ENCODE results near the gene UPK3BL2.
"Not testable (repeated sequence)": the region's sequence is repeated elsewhere in the genome, so short reads cannot be mapped to it uniquely, and the experiment has no call there.

Gene UPK3BL2

GRCh38 chr7:102493220-102493935 is 50.1 kb downstream of the UPK3BL2 start:
- DNase-seq: not testable (repeated sequence)

DNA sequence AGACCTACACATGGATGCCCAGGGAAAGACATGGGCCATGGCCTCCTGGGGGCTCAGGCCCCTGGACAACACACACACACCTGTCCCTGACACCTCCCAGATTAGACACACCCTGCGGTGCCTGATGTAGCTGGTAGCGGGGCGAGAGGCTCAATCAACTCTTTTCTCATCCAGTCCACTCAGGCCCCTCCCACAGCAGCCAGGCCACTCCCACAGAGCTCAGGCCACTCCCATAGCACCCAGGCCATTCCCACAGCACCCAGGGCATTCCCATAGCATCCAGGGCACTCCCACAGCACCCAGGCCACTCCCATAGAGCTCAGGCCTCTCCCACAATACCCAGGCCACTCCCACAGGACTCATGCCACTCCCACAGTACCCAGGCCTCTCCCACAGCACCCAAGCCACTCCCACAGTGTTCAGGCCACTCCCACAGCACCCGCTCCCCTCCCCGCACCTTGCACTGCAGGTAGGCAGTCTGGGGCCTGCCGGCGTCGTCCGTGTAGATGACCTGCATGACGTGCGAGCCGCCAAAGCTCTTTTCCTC is 52.9 kb downstream of the UPK3BL2 start:
- not testable (repeated sequence) for DNase-seq

Data from NCI-H1694 treated with DMSO at 0.1 percent for 48 hours (cell line).